HCT116 (cell line): ENCODE measurements around the gene CCR6.

ENCODE experiments used
- EZH2 ChIP-seq: fragments of 200-600 bp; sonication (generic); IDR thresholded peaks from 2 replicates; pipeline ENCODE4 v1.6.1; 2017; ENCODE audit warnings: antibody characterized with exemption, mixed run types
- FOSL1 ChIP-seq: IDR thresholded peaks from 2 replicates; pipeline ENCODE4 v1.6.1; 2012; ENCODE audit warnings: low read depth
- JUND ChIP-seq: IDR thresholded peaks from 2 replicates; pipeline ENCODE4 v1.6.1; 2012
- POLR2A ChIP-seq: IDR thresholded peaks from 2 replicates; pipeline ENCODE4 v1.7.0; 2011; ENCODE audit warnings: borderline replicate concordance; ENCODE audit not compliant: insufficient read depth, insufficient read length; ENCODE audit errors: extremely low read depth
- POLR2AphosphoS5 ChIP-seq: IDR thresholded peaks from 2 replicates; pipeline ENCODE4 v1.6.1; 2011; ENCODE audit warnings: mild to moderate bottlenecking, low read depth, low read length, moderate library complexity
- ZFX ChIP-seq: fragments of 450-650 bp; IDR thresholded peaks from 2 replicates; pipeline ENCODE4 v1.6.1; 2017
- ZNF274 ChIP-seq: fragments of 200-500 bp; sonication (Bioruptor generic); IDR thresholded peaks from 2 replicates; pipeline ENCODE4 v1.6.1; 2014; ENCODE audit warnings: mild to moderate bottlenecking, low read depth, low read length, inconsistent platforms
- TF ChIP-seq, protein P1 (sequence below), 3 experiments: fragments of 200-600 bp in 1 of 3; sonication (generic) in 1 of 3; IDR thresholded peaks in 2 of 3; conservative IDR thresholded peaks in 1 of 3; 2 replicates each; pipeline ENCODE4 v1.5.1; 2012 to 2017; ENCODE audit warnings: low read depth in 2 of 3, low read length in 2 of 3, antibody characterized with exemption in 1 of 3, borderline replicate concordance in 1 of 3, control low read depth in 1 of 3, mild to moderate bottlenecking in 1 of 3, mixed read lengths in 1 of 3, mixed run types in 1 of 3, moderate library complexity in 1 of 3; ENCODE audit not compliant: insufficient read depth in 1 of 3
- TF ChIP-seq, protein P2 (sequence below): IDR thresholded peaks from 2 replicates; pipeline ENCODE4 v1.6.1; 2011; ENCODE audit warnings: mild to moderate bottlenecking, low read length, moderate library complexity; ENCODE audit not compliant: insufficient replicate concordance; ENCODE audit errors: extremely low read depth

DNA sequence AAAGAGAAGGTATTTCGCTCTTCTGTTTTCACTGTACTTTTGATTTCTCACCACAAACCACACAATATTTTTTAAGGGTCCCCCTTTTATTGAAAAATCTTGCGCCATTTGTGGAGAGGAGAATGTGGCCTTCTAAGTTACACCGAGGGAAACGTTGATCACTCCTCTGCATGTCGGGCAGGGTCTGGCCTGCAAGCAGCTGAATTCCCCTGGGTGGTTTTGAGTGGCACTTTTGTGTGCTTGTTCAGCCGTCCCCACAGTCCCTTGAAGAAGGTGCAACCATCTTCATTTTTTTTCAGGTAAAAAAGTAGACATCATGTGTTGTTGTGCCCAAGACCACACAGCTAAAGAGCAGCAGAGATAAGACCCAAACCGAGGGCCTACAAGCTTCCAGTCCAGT lies 28.8 kb downstream of the CCR6 start:
- TF ChIP-seq, protein P1, sequence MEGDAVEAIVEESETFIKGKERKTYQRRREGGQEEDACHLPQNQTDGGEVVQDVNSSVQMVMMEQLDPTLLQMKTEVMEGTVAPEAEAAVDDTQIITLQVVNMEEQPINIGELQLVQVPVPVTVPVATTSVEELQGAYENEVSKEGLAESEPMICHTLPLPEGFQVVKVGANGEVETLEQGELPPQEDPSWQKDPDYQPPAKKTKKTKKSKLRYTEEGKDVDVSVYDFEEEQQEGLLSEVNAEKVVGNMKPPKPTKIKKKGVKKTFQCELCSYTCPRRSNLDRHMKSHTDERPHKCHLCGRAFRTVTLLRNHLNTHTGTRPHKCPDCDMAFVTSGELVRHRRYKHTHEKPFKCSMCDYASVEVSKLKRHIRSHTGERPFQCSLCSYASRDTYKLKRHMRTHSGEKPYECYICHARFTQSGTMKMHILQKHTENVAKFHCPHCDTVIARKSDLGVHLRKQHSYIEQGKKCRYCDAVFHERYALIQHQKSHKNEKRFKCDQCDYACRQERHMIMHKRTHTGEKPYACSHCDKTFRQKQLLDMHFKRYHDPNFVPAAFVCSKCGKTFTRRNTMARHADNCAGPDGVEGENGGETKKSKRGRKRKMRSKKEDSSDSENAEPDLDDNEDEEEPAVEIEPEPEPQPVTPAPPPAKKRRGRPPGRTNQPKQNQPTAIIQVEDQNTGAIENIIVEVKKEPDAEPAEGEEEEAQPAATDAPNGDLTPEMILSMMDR (IDR thresholded peaks at IDR 0.05 in 2 of 3, conservative IDR thresholded peaks at IDR 0.05 in 1 of 3; ENCODE audit: borderline replicate concordance in 1 of 3, insufficient read depth in 1 of 3, low read depth in 2 of 3, low read length in 2 of 3) = no peak
- TF ChIP-seq EZH2 (no peak), POLR2AphosphoS5 (no peak), POLR2A (no peak), FOSL1 (no peak), JUND (no peak), ZFX (no peak), ZNF274 (no peak)
- TF ChIP-seq, protein P2, sequence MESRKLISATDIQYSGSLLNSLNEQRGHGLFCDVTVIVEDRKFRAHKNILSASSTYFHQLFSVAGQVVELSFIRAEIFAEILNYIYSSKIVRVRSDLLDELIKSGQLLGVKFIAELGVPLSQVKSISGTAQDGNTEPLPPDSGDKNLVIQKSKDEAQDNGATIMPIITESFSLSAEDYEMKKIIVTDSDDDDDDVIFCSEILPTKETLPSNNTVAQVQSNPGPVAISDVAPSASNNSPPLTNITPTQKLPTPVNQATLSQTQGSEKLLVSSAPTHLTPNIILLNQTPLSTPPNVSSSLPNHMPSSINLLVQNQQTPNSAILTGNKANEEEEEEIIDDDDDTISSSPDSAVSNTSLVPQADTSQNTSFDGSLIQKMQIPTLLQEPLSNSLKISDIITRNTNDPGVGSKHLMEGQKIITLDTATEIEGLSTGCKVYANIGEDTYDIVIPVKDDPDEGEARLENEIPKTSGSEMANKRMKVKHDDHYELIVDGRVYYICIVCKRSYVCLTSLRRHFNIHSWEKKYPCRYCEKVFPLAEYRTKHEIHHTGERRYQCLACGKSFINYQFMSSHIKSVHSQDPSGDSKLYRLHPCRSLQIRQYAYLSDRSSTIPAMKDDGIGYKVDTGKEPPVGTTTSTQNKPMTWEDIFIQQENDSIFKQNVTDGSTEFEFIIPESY = no peak
